ENCODE data around the gene COA8.
"Not testable (repeated sequence)": the region's sequence is repeated elsewhere in the genome, so short reads cannot be mapped to it uniquely, and the experiment has no call there.

Gene COA8

DNA sequence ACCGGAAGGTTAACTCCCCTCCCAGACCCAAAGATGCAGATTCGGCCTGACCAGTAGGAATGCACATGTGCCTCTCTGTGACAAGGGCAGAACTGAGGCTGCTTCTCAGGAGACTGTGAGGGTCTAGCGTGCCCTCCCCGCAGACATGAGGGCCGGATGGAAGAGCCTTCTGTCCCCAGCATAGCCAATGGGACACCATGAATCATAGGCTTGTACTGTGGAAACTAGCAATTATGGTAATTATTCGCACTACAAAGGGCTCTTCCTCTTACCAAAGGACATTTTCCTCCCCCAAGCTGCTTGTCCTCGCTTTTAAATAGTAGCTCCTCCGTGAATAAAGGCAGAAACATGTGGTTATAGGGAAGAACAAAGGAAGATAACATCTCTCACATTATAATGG, 6.2 kb downstream of the COA8 start:
- DNase-seq (ENCODE audit: low read depth in 3 of 3, low spot score in 1 of 3) = no peak

GRCh38 chr14:103569408-103569807, 6.6 kb downstream of the COA8 start:
- no peak for DNase-seq (ENCODE audit: low read depth in 3 of 3, low spot score in 1 of 3)

- no peak for DNase-seq (ENCODE audit: low read depth in 3 of 3, low spot score in 1 of 3)
Observed at GRCh38 chr14:103574104-103574503, 11.3 kb downstream of the COA8 start.

GRCh38 chr14:103574707-103575285, 12.0 kb downstream of the COA8 start:
- DNase-seq (ENCODE audit: low read depth in 3 of 3, low spot score in 1 of 3) = no peak

- DNase-seq (ENCODE audit: low read depth in 3 of 3, low spot score in 1 of 3) = no peak
Observed at GRCh38 chr14:103576371-103577024, 13.7 kb downstream of the COA8 start.

- no peak for DNase-seq (ENCODE audit: low read depth in 3 of 3, low spot score in 1 of 3)
Observed at GRCh38 chr14:103578401-103579075, 15.8 kb downstream of the COA8 start.

GRCh38 chr14:103581206-103581605, 18.4 kb downstream of the COA8 start:
- DNase-seq (ENCODE audit: low read depth in 3 of 3, low spot score in 1 of 3) = no peak

DNA sequence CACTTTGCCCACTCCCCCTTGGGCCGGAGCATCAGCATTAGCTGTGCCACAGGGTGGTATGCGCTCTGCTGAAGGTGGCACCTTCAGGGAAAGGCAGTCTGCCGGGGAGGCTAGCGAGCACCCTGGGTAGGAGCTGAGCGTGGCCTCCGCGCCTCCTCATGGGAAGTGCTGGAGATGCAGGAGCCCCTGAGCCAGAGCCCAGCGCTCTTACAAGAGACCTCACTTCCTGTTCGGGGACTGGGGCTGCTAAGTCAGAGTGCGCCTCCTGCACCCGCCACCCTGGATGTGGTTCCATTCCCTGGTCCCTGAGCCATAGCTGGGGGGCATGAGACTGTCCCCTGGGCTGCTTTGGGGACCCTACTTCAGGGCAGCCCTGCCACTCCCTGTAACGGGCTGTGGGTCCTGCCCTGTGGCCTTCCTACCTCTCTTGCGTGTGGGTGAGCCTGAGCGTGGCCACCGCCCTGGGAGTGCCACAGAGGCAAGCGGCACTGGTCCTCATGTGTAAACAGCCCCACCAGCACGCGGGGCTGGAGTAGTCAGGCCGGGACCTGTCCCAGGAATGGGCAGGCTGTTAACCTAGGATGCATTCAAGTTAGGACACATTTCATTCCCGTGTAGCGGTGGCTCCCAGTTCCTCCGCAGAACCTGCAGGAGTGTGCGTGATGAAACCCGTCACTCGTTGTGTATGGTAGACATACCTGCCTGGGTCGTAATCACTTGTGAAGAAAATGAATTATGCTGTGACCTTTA, 19.4 kb downstream of the COA8 start:
- DNase-seq (ENCODE audit: low read depth in 3 of 3, low spot score in 1 of 3) = no peak

GRCh38 chr14:103584326-103584915, 21.7 kb downstream of the COA8 start:
- no peak for DNase-seq (ENCODE audit: low read depth in 3 of 3, low spot score in 1 of 3)

DNA sequence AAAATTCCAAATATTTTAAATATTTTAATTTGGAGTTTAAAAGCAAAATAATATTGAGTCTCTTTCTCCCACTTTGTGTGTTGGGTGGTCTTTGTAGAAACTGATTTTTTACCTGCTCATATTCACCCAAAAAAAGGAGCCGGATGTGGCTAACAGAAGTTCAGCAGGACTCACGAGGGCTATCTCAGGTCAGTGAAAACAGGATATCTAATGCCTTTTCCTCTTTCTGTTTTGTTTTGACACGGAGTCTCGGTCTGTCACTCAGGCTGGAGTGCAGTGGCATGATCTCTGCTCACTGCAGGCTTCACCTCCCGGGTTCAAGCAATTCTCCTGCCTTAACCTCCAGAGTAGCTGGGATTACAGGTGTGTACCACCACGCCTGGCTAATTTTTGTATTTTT, 30.8 kb downstream of the COA8 start:
- no peak for DNase-seq (ENCODE audit: low read depth in 3 of 3, low spot score in 1 of 3)

- DNase-seq (ENCODE audit: low read depth in 3 of 3, low spot score in 1 of 3) = no peak
Observed at GRCh38 chr14:103594265-103594664, 31.5 kb downstream of the COA8 start.

DNA sequence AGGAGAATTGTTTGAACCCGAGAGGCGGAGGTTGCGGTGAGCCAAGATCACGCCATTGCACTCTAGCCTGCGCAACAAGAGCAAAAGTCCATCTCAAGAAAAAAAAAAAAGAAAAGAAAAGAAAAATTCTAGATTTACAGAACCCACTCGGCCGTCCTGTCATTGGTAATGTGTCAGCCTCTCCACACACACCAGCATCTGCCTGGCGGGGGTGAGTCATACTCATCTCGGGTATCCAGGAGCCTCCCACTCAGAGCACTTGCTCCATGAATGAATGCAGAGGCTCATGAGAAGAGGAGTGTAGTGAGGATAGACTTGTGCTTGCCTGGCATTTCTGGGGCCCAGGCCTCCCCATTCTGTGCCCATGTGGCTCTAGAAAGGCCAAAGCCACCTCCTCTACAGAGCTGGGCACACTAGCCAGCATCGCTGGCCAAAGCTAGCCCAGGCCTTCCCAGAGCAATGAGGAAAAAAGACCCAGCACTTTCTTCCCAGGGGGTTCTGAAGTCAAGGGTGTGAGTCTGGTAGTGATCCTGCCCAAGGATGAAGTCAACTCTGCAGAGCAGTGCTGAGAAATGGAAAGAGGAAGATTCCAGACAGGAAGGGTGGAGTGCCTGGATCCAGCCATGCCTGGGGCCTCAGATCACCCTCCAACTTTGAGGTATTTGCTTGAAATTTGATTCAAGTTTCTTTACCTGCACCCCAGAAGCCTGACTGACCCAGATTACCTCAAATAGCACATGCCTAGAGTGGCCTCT, 35.0 kb downstream of the COA8 start:
- DNase-seq (ENCODE audit: low read depth in 3 of 3, low spot score in 1 of 3) = no peak

- DNase-seq (ENCODE audit: low read depth in 3 of 3, low spot score in 1 of 3) = no peak
Observed at GRCh38 chr14:103600503-103600902, 37.7 kb downstream of the COA8 start.

- no peak for DNase-seq (ENCODE audit: low read depth in 3 of 3, low spot score in 1 of 3)
Observed at GRCh38 chr14:103604620-103605019, 41.9 kb downstream of the COA8 start.

DNA sequence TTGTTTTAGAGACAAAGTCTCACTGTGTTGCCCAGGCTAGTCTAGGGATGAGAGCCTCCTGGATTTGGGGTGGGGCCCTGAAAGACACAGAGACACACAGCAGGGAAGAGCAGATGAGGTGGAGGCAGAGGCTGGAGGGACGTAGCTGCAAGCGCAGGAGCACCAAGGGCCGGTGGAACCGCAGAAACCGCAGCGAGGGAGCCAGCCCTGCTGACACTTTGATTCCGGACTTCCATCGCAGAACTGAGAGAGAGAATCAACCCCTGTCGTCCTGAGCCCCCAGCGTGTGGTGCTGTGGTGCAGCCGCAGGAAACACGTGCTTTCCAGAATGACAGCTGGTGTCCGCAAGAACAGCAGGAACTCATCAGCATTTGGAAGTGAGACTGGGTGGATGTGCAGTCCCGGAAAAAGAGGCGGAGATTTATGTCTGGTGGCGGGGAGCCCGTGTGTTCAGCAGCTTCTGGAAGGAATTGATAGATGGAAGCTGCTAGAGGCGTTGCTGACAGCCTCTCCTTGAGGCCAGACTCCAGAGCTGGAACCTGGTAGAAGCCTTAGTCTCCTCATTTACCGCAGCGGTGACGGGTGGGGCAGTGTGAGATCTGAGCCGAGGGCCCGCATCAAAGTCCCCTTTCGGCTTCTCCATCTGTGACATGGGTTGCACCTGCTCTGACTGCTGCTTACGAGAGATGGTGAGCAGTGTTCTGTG, 44.4 kb downstream of the COA8 start:
- DNase-seq (ENCODE audit: low read depth in 3 of 3, low spot score in 1 of 3) = no peak

DNA sequence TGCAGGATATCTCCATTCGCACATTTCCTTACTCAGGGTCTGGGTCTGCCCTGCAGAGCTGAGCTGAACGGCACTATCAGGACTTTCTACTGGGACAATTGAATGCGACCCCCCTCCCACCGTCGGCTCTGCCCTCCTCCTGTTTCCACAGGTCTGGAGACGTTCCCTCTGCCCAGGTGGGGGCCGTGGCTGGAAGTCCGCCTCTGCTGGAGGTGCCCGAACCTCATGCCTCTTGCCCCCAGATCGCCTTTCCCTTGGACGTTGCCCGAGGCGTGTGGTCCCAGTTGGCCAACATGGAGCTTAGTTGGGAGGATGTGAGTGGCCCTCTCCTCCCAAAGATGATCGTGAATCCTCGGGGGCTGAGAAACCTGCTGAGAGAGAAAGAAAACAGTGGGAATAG, 45.1 kb downstream of the COA8 start:
- DNase-seq (ENCODE audit: low read depth in 3 of 3, low spot score in 1 of 3) = no peak

DNA sequence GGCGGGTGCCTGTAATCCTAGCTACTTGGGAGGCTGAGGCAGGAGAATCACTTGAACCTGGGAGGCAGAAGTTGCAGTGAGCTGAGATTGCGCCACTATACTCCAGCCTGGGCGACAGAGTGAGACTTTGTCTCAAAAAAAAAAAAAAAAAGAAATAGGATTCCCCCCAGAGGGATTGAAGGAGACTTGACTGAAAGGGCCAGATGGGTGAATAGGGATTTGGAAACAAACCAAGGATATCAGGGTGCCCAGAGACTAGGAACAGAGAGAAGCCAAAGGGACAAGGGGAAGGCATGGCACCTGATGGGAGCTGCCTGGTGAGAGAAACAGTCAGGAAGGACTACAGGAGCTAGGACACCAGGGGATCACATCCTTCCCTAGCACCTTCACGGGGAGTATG, 46.3 kb downstream of the COA8 start:
- DNase-seq (ENCODE audit: low read depth in 3 of 3, low spot score in 1 of 3) = not testable (repeated sequence)

GRCh38 chr14:103611215-103611614, 48.5 kb downstream of the COA8 start:
- DNase-seq (ENCODE audit: low read depth in 3 of 3, low spot score in 1 of 3) = no peak

DNA sequence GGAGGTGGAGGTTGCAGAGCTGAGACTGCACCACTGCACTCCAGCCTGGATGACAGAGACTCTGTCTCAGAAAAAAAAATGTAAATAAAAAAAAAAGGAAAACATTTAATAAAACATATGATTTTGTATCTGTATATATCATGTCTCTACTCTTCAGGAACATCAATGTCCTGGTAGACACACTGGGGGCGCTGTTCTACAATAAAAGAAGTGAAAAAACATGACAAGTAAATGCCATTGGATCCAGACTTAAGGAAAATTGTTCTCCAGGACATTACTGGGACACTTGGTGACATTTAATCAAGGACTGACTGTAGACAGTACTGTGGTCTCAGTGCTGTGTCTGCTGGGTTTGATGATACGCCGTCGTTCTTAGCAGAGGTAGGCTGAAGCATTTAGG, 50.8 kb downstream of the COA8 start:
- DNase-seq (ENCODE audit: low read depth in 3 of 3, low spot score in 1 of 3) = no peak

- no peak for DNase-seq (ENCODE audit: low read depth in 3 of 3, low spot score in 1 of 3)
Observed at GRCh38 chr14:103616635-103617300, 54.0 kb downstream of the COA8 start.
